ENCODE data around the gene DPP3.
"Not testable (repeated sequence)": the region's sequence is repeated elsewhere in the genome, so short reads cannot be mapped to it uniquely, and the experiment has no call there.

- TF ChIP-seq, protein P1, sequence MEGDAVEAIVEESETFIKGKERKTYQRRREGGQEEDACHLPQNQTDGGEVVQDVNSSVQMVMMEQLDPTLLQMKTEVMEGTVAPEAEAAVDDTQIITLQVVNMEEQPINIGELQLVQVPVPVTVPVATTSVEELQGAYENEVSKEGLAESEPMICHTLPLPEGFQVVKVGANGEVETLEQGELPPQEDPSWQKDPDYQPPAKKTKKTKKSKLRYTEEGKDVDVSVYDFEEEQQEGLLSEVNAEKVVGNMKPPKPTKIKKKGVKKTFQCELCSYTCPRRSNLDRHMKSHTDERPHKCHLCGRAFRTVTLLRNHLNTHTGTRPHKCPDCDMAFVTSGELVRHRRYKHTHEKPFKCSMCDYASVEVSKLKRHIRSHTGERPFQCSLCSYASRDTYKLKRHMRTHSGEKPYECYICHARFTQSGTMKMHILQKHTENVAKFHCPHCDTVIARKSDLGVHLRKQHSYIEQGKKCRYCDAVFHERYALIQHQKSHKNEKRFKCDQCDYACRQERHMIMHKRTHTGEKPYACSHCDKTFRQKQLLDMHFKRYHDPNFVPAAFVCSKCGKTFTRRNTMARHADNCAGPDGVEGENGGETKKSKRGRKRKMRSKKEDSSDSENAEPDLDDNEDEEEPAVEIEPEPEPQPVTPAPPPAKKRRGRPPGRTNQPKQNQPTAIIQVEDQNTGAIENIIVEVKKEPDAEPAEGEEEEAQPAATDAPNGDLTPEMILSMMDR (conservative IDR thresholded peaks at IDR 0.05 in 1 of 2, IDR thresholded peaks at IDR 0.05 in 1 of 2; ENCODE audit: low read depth in 1 of 2, low read length in 2 of 2) = not testable (repeated sequence)
- TF ChIP-seq EZH2 (IDR thresholded peaks at IDR 0.05; ENCODE audit: low read length, missing control alignments) = not testable (repeated sequence)
Observed at GRCh38 chr11:66440940-66441282, 39.3 kb upstream of the DPP3 start.

Measured in fibroblast of lung (primary cell).